Spleen (tissue), 11 donors: ENCODE results near the gene GCM1. TPM values are rescaled to one million over a fixed set of nuclear protein-coding genes. Genes with fewer than 3 reads are reported as not detected.

Experiments used
- DNase-seq: peaks from one replicate; pipeline ENCODE4 v3.0.0-alpha.2; 2020
- H3K27ac ChIP-seq, 8 donors: fragments of 200-600 bp; sonication (generic) in 7 of 8; 1 replicate in 4 of 8; 2 replicates in 4 of 8; pipeline versions ENCODE4 v1.5.0 to v1.8.0; 2016 to 2021; ENCODE audit warnings: inconsistent platforms in 4 of 8, mild to moderate bottlenecking in 4 of 8, moderate library complexity in 1 of 8
- H3K27me3 ChIP-seq, 7 donors: fragments of 200-600 bp; sonication (generic) in 6 of 7; replicated peaks in 1 of 7; 1 replicate in 4 of 7; 2 replicates in 3 of 7; pipeline versions ENCODE4 v1.5.0 to v1.8.0; 2016 to 2021; ENCODE audit warnings: inconsistent platforms in 3 of 7, mild to moderate bottlenecking in 1 of 7
- H3K36me3 ChIP-seq, 6 donors: fragments of 200-600 bp; sonication (generic) in 5 of 6; 1 replicate in 4 of 6; 2 replicates in 2 of 6; pipeline versions ENCODE4 v1.5.0 to v1.8.0; 2016 to 2021; ENCODE audit warnings: inconsistent platforms in 2 of 6
- H3K4me1 ChIP-seq, 6 donors: fragments of 200-600 bp; sonication (generic) in 5 of 6; 1 replicate in 3 of 6; 2 replicates in 3 of 6; pipeline versions ENCODE4 v1.5.0 to v1.8.0; 2016 to 2021; ENCODE audit warnings: inconsistent platforms in 3 of 6
- H3K4me3 ChIP-seq, 8 donors: fragments of 200-600 bp; sonication (generic) in 7 of 8; 1 replicate in 4 of 8; 2 replicates in 4 of 8; pipeline versions ENCODE4 v1.5.0 to v1.8.0; 2016 to 2021; ENCODE audit warnings: inconsistent platforms in 4 of 8, mild to moderate bottlenecking in 4 of 8, moderate library complexity in 2 of 8
- H3K9me3 ChIP-seq, 8 donors: fragments of 200-600 bp; sonication (generic) in 7 of 8; 1 replicate in 4 of 8; 2 replicates in 4 of 8; pipeline versions ENCODE4 v1.5.0 to v1.8.0; 2016 to 2021; ENCODE audit warnings: inconsistent platforms in 4 of 8
- CTCF ChIP-seq, 11 experiments: fragments of 200-600 bp in 7 of 11; fragments of 450-650 bp in 4 of 11; sonication (generic) in 4 of 11; IDR thresholded peaks in 8 of 11; conservative IDR thresholded peaks in 3 of 11; 1 replicate in 7 of 11; 2 replicates in 4 of 11; pipeline versions ENCODE4 v1.4.0 to v1.8.0; 2016 to 2021; ENCODE audit warnings: antibody characterized with exemption in 11 of 11, inconsistent platforms in 4 of 11, mild to moderate bottlenecking in 1 of 11
- POLR2A ChIP-seq, 3 donors: fragments of 450-650 bp; IDR thresholded peaks; one replicate each; pipeline ENCODE4 v1.5.1; 2017; ENCODE audit warnings: antibody characterized with exemption in 3 of 3, mild to moderate bottlenecking in 1 of 3
- POLR2AphosphoS5 ChIP-seq, 3 donors: sonication (generic); formaldehyde crosslinking; IDR thresholded peaks; one replicate each; pipeline ENCODE4 v1.5.1; 2017; ENCODE audit warnings: antibody characterized with exemption in 3 of 3
- WGBS, 5 donors: extraction: QIAGEN DNeasy Blood & Tissue Kit in 3 of 5; methylation state at CpG; one replicate each; pipeline versions ENCODE4 v1.1.5 to v1.1.7; 2013 to 2018; 5-methylcytosine and 5-hydroxymethylcytosine counted together
- intact Hi-C: fragments of 100-400 bp; cut with DNase I; formaldehyde crosslinking; loops from one replicate; pipeline ENCODE4 v1.15.0; 2023; ENCODE audit warnings: low total_unique reads
- polyA plus RNA-seq, 3 donors: library from polyadenylated mRNA; stranded (reverse); fragments of 200-250 nt; gene quantifications; one replicate each; pipeline ENCODE4 v1.2.1, GENCODE V29; 2013
- total RNA-seq, 7 donors: library from RNA; depleted of rRNA in 3 of 7; stranded (reverse); fragments of >200 nt in 3 of 7; fragmentation: NEBNext Ultra II Directional in 4 of 7; extraction: Animal tissue kit (Norgen Biotek cat#: 25700) in 4 of 7; gene quantifications; one replicate each; pipeline versions ENCODE4 v1.1.0 to v1.2.1, GENCODE V29; 2016 to 2021
- donor health status: healthy with polysubstance abuse.
- donor health status: DM: no; HTN: no; CAD: no; lungs with moderate emphysema.
- donor health status: DM: no; HTN: no; CAD: no.
- donor health status: Bipolar disorder and iron deficiency.
- donor health status: healthy.
- donor health status: DM: no; HTN: no; CAD: no.
- donor health status: DM: yes; HTN: yes; CAD: no.

GCM1 gene
- total and polyA plus RNA-seq, 10 donors = 0.05 to 1.9 (median 0.22) TPM; not detected in 1

- Histone ChIP-seq H3K36me3 (no peaks in the 10 kb centered on the region), H3K27ac (no peak overlapping the region), H3K4me1 (no peaks in the 10 kb centered on the region), H3K4me3 (no peak overlapping the region), H3K27me3 (no peaks in the 10 kb centered on the region), H3K9me3 (peaks cover 0 to 5% (median 0%) of the 10 kb centered on the region in 8 donors)
- intact Hi-C loops = no loop called here
- WGBS, 5 donors = 75 to 89% (median 84%) methylated on average over 2 of the region's 2 CpGs
- no peak for TF ChIP-seq CTCF (IDR thresholded peaks at IDR 0.05 in 8 of 11, conservative IDR thresholded peaks at IDR 0.05 in 3 of 11)
- no peak for TF ChIP-seq POLR2AphosphoS5 (IDR thresholded peaks at IDR 0.05)
- no peak for TF ChIP-seq POLR2A (IDR thresholded peaks at IDR 0.05)
- DNase-seq = no peak
Measured at GRCh38 chr6:53144802-53145201, 3.8 kb downstream of the GCM1 start.

GRCh38 chr6:53143710-53144109 lies 4.9 kb downstream of the GCM1 start:
- Histone ChIP-seq H3K4me1 (no peaks in the 10 kb centered on the region), H3K9me3 (peaks cover 0 to 5% (median 0%) of the 10 kb centered on the region in 8 donors), H3K27ac (no peak overlapping the region), H3K4me3 (no peak overlapping the region), H3K27me3 (no peaks in the 10 kb centered on the region), H3K36me3 (no peaks in the 10 kb centered on the region)
- DNase-seq = no peak
- intact Hi-C loops = no loop called here
- WGBS, 5 donors = 37 to 71% (median 61%) methylated on average over 3 of the region's 3 CpGs
- TF ChIP-seq CTCF (IDR thresholded peaks at IDR 0.05 in 8 of 11, conservative IDR thresholded peaks at IDR 0.05 in 3 of 11) (no peak), POLR2AphosphoS5 (IDR thresholded peaks at IDR 0.05) (no peak), POLR2A (IDR thresholded peaks at IDR 0.05) (no peak)

GRCh38 chr6:53142810-53143209 lies 5.8 kb downstream of the GCM1 start:
- H3K4me3 ChIP-seq = no peak overlapping the region
- H3K4me1 ChIP-seq = no peaks in the 10 kb centered on the region
- peaks cover 0 to 5% (median 0%) of the 10 kb centered on the region in 8 donors for H3K9me3 ChIP-seq
- no peaks in the 10 kb centered on the region for H3K27me3 ChIP-seq
- intact Hi-C loops = no loop called here
- WGBS, 5 donors = 64 to 87% (median 69%) methylated on average over 3 of the region's 3 CpGs
- H3K27ac ChIP-seq = no peak overlapping the region
- no peaks in the 10 kb centered on the region for H3K36me3 ChIP-seq
- TF ChIP-seq POLR2A (IDR thresholded peaks at IDR 0.05) = no peak
- no peak for TF ChIP-seq CTCF (IDR thresholded peaks at IDR 0.05 in 8 of 11, conservative IDR thresholded peaks at IDR 0.05 in 3 of 11)
- no peak for TF ChIP-seq POLR2AphosphoS5 (IDR thresholded peaks at IDR 0.05)
- no peak for DNase-seq

GRCh38 chr6:53139841-53140413 lies 8.7 kb downstream of the GCM1 start:
- H3K36me3 ChIP-seq = no peaks in the 10 kb centered on the region
- H3K9me3 ChIP-seq = peaks cover 0 to 5% (median 0%) of the 10 kb centered on the region in 8 donors
- H3K27me3 ChIP-seq = no peaks in the 10 kb centered on the region
- no peak for TF ChIP-seq POLR2A (IDR thresholded peaks at IDR 0.05)
- no peak for TF ChIP-seq CTCF (IDR thresholded peaks at IDR 0.05 in 8 of 11, conservative IDR thresholded peaks at IDR 0.05 in 3 of 11)
- no peak for TF ChIP-seq POLR2AphosphoS5 (IDR thresholded peaks at IDR 0.05)
- no peak overlapping the region for H3K27ac ChIP-seq
- no peaks in the 10 kb centered on the region for H3K4me1 ChIP-seq
- H3K4me3 ChIP-seq = no peak overlapping the region
- intact Hi-C loops = no loop called here
- no peak for DNase-seq
- WGBS, 5 donors = 63 to 73% (median 71%) methylated on average over 4 of the region's 4 CpGs
